HG03521 (cell line): ENCODE results near the gene CRTC1.

Experiments used
- ATAC-seq: cut with Tn5 transposase; IDR thresholded peaks from one replicate; pipeline ENCODE4 v1.9.1; 2021; ENCODE audit warnings: mild to moderate bottlenecking, moderate library complexity; ENCODE audit not compliant: unreplicated experiment

Gene CRTC1

GRCh38 chr19:18651300-18651699 is 32.2 kb upstream of the CRTC1 start:
- no peak for ATAC-seq

- ATAC-seq, result no peak
These were observed 31.7 kb upstream of the CRTC1 start for GRCh38 chr19:18651733-18652132.

- no peak for ATAC-seq
These were observed 29.6 kb upstream of the CRTC1 start for GRCh38 chr19:18653853-18654252.

GRCh38 chr19:18654469-18654868 is 29.0 kb upstream of the CRTC1 start:
- no peak for ATAC-seq

- no peak for ATAC-seq
These were observed 28.2 kb upstream of the CRTC1 start for GRCh38 chr19:18655173-18655844.

GRCh38 chr19:18656337-18657086 is 27.0 kb upstream of the CRTC1 start:
- ATAC-seq, result no peak

- ATAC-seq, result no peak
These were observed 25.7 kb upstream of the CRTC1 start for GRCh38 chr19:18657590-18658365.

- no peak for ATAC-seq
These were observed 25.1 kb upstream of the CRTC1 start for GRCh38 chr19:18658366-18658855.

- ATAC-seq, result no peak
These were observed 24.0 kb upstream of the CRTC1 start for GRCh38 chr19:18659281-18660050.

- no peak for ATAC-seq
These were observed 23.2 kb upstream of the CRTC1 start for GRCh38 chr19:18660051-18660910.

GRCh38 chr19:18660939-18661670 is 22.4 kb upstream of the CRTC1 start:
- no peak for ATAC-seq

GRCh38 chr19:18662972-18663732 is 20.3 kb upstream of the CRTC1 start:
- no peak for ATAC-seq

GRCh38 chr19:18663940-18664530 is 19.4 kb upstream of the CRTC1 start:
- no peak for ATAC-seq

GRCh38 chr19:18665771-18666202 is 17.7 kb upstream of the CRTC1 start:
- no peak for ATAC-seq

- ATAC-seq, result no peak
These were observed 17.2 kb upstream of the CRTC1 start for GRCh38 chr19:18666317-18666716.

GRCh38 chr19:18666784-18667183 is 16.7 kb upstream of the CRTC1 start:
- ATAC-seq, result no peak

- ATAC-seq, result no peak
These were observed 15.8 kb upstream of the CRTC1 start for GRCh38 chr19:18667531-18668251.
